CD4-positive, alpha-beta T cell treated with Interleukin-1 beta for 1 hour (primary cell): ENCODE results near the gene MAPK10.
"Not testable (repeated sequence)": the region's sequence is repeated elsewhere in the genome, so short reads cannot be mapped to it uniquely, and the experiment has no call there.

Source experiments
- DNase-seq, 2 donors: peaks; one replicate each; pipeline ENCODE4 v3.0.0-alpha.2; 2020 to 2022

MAPK10 gene

GRCh38 chr4:86100539-86101215, 259.2 kb downstream of the MAPK10 start:
- no peak for DNase-seq

GRCh38 chr4:86099348-86099747, 260.5 kb downstream of the MAPK10 start:
- DNase-seq: no peak

DNA sequence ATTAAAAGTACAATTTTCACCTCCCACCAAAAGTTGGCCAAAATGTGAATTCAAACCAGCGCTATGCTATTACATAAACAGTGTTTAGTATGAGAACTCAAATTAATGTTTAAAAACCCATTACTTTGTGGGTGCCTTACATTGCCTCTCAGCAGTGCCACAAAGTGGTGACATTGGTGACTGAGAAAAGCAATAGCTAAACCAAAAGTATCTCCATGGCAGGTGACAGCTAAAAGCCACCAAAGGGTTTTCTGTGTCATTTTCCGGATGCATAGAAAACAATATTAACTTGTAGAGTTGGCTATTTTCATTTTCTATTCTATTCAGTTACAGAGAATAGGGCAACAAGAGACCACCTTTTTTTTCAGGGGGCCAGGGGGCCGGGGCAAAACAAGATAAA, 261.2 kb downstream of the MAPK10 start:
- DNase-seq: no peak

GRCh38 chr4:86096373-86096772, 263.5 kb downstream of the MAPK10 start:
- no peak for DNase-seq

GRCh38 chr4:86092684-86093083, 267.2 kb downstream of the MAPK10 start:
- no peak for DNase-seq

GRCh38 chr4:86091201-86091600, 268.7 kb downstream of the MAPK10 start:
- DNase-seq: no peak

- DNase-seq: no peak
These were observed 270.0 kb downstream of the MAPK10 start for GRCh38 chr4:86089781-86090323.

DNA sequence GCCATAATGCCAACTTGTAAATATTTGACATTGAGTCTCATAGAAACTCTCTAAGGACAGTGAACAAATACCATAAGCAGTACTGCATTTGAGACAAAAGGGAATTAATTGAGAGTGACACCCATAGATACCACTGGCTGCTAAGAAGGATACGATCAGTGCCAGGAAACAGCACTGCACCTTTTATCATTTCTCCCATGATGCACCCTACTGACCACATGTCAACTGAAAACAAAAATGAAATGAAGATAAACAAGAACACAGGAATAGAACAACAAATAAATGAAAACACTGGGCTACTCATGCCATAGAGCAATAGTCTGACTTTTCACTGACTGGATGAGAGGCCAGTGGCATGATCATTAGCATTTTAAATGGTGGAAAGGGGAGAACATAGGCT, 270.8 kb downstream of the MAPK10 start:
- DNase-seq: no peak

DNA sequence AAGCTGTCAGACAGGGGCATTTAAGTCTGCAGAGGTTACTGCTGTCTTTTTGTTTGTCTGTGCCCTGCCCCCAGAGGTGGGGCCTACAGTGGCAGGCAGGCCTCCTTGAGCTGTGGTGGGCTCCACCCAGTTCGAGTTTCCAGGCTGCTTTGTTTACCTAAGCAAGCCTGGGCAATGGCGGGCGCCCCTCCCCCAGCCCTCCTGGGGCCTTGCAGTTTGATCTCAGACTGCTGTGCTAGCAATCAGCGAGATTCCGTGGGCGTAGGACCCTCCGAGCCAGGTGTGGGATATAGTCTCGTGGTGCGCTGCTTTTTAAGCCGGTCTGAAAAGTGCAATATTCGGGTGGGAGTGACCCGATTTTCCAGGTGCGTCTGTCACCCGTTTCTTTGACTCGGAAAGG, 284.1 kb downstream of the MAPK10 start:
- DNase-seq: not testable (repeated sequence)

GRCh38 chr4:86060341-86060740, 299.5 kb downstream of the MAPK10 start:
- no peak for DNase-seq

DNA sequence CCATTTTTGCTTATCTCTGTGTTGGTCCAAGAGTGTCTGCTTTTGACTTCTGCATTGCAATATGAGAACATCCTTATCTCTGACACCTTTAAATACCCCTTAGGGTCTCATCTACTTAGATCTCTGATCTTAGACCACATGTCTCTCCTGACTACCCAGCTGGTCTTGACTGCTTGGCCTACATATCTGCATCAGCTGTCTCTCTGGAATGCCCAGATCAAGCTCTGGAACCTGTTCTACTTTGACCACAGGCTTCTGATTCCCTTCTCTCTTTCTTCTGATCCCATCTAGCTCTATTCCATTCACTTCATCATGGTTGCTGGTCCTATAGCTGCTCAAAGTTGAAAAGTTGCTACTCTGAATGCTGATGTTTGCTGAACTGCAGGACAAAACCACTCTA, 301.2 kb downstream of the MAPK10 start:
- DNase-seq: no peak

- DNase-seq: no peak
These were observed 304.0 kb downstream of the MAPK10 start for GRCh38 chr4:86055898-86056297.

DNA sequence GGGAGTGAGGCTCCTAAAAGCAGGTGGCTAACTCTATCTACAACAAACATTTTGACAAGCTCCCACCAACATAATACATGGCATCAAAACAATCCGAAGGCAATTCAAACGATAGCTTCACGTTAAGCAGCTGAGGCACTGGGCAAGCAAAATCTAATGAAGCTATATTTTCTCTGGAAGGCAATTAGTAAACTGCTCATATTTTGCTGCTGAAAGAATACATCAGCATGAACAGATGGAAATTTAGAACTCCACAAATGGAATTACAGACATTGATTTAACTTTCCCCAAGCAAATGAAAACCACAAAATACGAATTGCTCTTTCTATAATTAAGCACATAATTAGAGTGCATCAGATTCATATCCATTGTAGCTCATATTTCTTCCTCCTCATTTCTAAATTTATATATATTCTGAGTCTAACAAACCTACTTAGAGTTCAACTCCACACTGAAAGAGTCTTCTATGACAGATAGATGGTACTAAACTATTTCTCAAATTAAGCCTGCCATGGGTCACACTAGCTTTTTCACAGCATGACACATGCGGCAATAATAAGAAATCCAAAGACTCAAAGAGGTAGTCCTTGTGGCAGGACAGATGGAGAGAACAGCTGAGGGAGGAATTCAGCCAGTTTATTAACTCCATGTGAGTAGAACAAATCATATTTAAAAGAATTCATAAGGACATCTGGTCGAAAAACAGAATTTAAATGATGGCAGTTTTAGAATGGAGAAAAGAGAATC, 305.4 kb downstream of the MAPK10 start:
- no peak for DNase-seq

- DNase-seq: no peak
These were observed 309.4 kb downstream of the MAPK10 start for GRCh38 chr4:86050496-86050895.

DNA sequence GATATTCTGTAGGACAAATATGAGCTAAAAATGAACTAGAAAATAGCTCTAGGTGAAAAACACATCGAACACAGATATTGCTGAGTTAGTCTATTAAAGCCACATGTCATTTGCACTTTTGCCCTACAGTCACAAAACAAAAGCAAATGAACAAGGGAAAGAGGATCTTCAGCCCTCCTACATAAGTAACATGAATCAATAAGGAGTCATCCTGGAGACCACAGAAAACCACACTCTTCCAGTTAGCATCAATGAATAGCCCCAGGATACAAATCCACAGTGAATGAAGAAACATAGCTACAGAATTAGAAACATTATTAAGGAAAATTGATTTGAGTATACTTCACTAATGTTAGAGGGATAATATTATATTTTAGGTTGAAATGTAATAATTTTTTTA, 311.4 kb downstream of the MAPK10 start:
- DNase-seq: no peak

DNA sequence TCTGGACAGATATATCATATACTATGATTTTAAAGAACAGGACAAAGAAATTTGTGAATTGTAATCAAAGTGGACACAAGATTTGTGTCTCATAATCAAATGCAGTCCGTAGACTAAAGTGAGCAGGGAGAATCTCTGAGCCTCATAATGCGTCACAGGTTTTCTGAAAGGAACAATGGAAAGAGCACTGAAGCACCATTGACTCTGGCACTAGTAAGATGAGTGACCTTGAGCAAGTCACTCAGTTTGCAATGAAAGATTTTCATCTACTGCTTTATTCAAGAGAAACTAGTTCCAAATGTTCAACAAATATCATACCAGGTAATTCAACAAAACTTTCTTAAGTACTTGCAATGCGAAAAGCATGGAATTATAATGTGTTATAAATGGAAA, 315.3 kb downstream of the MAPK10 start:
- no peak for DNase-seq

- DNase-seq: peak in 1 of 2 donors; percentile 3
These were observed 315.9 kb downstream of the MAPK10 start for GRCh38 chr4:86043755-86044592.

DNA sequence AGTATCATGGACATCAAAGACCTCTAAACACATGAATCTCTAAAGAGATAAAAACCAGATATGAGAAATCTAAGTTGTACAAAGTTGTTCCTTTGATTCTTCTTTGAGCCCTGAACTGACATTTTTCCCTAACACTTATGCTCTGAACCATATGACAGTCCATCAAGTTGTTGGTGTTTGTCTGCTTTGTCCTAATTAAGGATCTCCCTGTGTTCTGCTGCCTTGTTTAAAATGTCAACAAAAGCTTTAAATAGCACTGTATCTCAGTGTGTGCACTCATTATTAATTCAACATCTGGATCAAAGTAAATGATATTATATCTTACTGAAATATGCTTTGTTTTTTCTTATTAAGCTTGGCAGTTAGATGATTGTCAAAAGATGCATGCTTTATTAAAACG, 321.8 kb downstream of the MAPK10 start:
- DNase-seq: no peak

DNA sequence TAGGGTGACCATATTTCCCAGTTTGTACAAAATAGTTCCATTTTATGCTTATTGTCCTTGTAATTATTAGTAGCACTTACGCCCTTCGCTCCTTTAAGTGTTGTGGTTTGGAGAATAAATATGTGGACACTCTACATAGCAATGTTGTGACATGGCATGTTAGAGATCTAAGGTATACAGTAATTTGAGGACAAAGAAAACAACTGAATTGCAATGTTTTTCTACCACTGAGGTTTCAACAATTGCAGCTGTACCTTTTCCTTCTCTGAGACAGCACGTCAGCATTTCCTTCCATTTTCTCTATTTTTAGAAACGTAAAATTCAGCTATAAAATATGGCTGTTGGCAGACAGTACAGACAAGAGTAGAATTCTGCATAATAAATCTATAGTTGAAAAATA, 323.1 kb downstream of the MAPK10 start:
- DNase-seq: no peak

DNA sequence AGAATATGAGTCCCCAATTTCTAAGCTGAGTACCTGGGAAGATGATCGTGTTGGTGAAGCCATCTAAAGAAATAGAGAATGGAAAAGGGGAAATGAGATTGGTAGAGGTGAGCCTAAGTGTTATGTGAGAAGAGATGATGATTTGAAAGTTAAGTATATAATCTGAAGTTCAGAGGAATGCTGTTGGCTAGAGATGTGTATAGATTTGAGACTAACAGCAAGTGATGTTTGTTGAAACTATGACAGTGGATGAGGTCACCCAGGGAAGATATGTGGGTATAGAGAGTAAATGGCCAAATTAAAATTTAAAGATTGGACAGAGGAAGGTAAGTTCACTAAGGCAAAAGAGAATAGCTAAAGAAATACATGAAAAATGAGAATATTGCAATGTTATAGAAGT, 324.2 kb downstream of the MAPK10 start:
- no peak for DNase-seq

DNA sequence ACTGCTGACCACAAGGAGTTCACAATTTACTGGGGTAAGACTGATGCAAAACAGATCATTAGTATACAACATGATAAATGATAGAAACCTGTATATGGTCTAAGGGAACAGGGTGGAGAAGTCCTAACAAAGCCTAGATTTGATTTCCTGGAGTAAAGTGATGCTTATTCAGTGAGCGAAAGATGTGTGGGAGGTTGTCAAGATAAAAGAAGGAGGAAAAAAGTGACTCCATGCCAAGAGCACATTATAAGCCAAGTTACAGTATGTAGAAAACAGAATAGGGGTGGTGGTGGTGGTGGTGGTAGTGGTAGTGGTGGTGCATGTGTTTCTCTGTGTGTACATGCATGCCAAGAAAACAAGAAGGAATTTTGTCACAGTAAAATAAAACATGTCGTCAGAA, 325.2 kb downstream of the MAPK10 start:
- DNase-seq: no peak

DNA sequence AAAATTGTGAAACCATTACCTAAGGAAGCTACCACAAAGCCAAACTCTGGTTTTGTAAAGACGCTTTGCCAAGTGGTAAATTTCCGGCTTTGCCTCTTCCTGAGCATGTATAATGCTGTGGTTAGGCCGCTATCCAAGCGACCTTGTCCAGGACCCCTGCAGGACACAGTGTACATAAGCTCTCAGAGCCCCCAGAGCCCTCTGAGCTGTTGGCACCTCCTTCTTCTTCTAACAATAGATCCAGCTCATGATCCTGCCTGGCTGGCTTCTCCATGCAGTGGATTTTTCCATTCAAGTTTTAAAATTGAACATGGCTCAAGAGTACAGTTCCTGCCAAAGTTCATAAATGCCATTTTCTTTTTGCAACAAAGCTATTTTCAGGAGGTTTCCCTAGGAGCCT, 326.7 kb downstream of the MAPK10 start:
- DNase-seq: no peak

GRCh38 chr4:86032476-86033022, 327.3 kb downstream of the MAPK10 start:
- no peak for DNase-seq
